Testis (tissue), 3 donors: Measurements from ENCODE around the gene CACNA1C. TPM values are rescaled to one million over a fixed set of nuclear protein-coding genes. Genes with fewer than 3 reads are reported as not detected.

Experiments
- DNase-seq: peaks from one replicate; pipeline ENCODE4 v3.0.0-alpha.2; 2019
- H3K27ac ChIP-seq, 2 donors: fragments of 200-600 bp; sonication (generic); one replicate each; pipeline ENCODE4 v1.5.1; 2019
- H3K27me3 ChIP-seq: fragments of 200-600 bp; sonication (generic); one replicate; pipeline ENCODE4 v1.5.1; 2019
- H3K36me3 ChIP-seq: fragments of 200-600 bp; sonication (generic); one replicate; pipeline ENCODE4 v1.5.1; 2017; ENCODE audit warnings: low read depth; ENCODE audit errors: missing control alignments
- H3K4me1 ChIP-seq: fragments of 200-600 bp; sonication (generic); one replicate; pipeline ENCODE4 v1.5.1; 2019
- H3K4me3 ChIP-seq, 2 donors: fragments of 200-600 bp; sonication (generic); one replicate each; pipeline ENCODE4 v1.5.1; 2017 to 2019
- H3K9me3 ChIP-seq: fragments of 200-600 bp; sonication (generic); one replicate; pipeline ENCODE4 v1.5.1; 2017
- CTCF ChIP-seq, 3 experiments: fragments of 450-650 bp in 2 of 3; fragments of 200-600 bp in 1 of 3; sonication (generic) in 1 of 3; IDR thresholded peaks; one replicate each; pipeline ENCODE4 v1.5.1; 2016 to 2019; ENCODE audit warnings: antibody characterized with exemption in 3 of 3, mild to moderate bottlenecking in 2 of 3, moderate library complexity in 1 of 3
- POLR2A ChIP-seq: fragments of 450-650 bp; IDR thresholded peaks from one replicate; pipeline ENCODE4 v1.6.1; 2017; ENCODE audit warnings: antibody characterized with exemption, mild to moderate bottlenecking, moderate library complexity
- WGBS, 2 donors: methylation state at CpG; one replicate each; pipeline ENCODE4 v1.1.5; 2018; 5-methylcytosine and 5-hydroxymethylcytosine counted together
- intact Hi-C: fragments of 100-400 bp; cut with DNase I; formaldehyde crosslinking; loops from one replicate; pipeline ENCODE4 v1.15.1; 2023; ENCODE audit warnings: low total_unique reads
- polyA plus RNA-seq: library from polyadenylated mRNA; stranded (reverse); fragments of 350-450 nt; fragmentation: Illumina TruSeq; extraction: RNeasy Lipid Tissue Mini Kit (QIAGEN cat#74804); gene quantifications from one replicate; pipeline ENCODE4 v1.2.3, GENCODE V29; 2014; ENCODE audit warnings: low read depth, low replicate concordance; ENCODE audit not compliant: insufficient read depth
- total RNA-seq, 2 donors: library from RNA; depleted of rRNA; stranded (reverse); fragments of >200 nt; gene quantifications; one replicate each; pipeline ENCODE4 v1.2.3, GENCODE V29; 2016

CACNA1C gene
- total and polyA plus RNA-seq, 3 donors from 2014 or later: 20.3 to 36.8 (median 32.0) TPM

DNA sequence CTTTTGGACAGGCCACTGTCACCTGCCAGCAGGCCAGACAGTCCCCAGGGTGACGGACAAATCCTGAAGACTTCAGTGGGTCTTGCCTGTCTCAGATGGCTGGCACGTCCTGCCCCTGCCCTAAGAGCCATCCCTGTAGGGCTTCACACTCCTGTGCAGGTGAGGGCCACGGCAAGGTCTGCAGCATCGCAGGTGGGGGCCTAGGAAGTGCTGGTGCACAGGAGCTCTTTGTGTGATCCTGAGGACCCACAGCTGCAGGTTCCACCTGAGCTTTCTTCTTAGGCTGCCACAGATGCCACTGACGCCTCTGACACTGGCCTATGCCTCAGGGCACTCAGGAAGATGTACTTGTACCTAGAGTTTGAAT is 633.5 kb downstream of the CACNA1C start:
- Histone ChIP-seq H3K4me3 (no peak overlapping the region), H3K27me3 (no peaks in the 10 kb centered on the region), H3K4me1 (no peaks in the 10 kb centered on the region), H3K9me3 (no peaks in the 10 kb centered on the region), H3K36me3 (no peaks in the 10 kb centered on the region), H3K27ac (no peak overlapping the region)
- intact Hi-C loops: no loop called here
- no peak for TF ChIP-seq CTCF (IDR thresholded peaks at IDR 0.05)
- TF ChIP-seq POLR2A: no peak
- no peak for DNase-seq
- WGBS, 2 donors: 95 to 100% methylated on average over 1 to 5 of the region's 5 CpGs

DNA sequence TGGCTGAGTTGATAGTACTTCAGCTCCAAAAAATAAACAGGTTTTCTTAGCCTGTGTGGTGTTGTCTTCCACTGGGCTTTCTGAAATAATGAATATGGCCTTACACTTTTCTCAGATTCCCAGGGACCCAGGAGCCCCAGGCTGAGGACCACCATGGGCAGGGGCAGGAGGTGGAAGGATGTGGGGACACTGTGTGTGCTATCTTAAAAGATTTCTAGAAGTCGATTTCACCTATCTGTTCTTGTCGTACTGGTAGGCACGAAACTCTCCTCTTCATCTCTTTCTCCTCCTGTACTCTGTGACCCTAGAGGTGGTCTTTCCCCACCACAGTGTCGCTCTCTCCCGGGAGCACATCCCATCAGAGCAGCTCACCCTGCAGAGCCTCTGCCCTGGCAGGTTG is 634.3 kb downstream of the CACNA1C start:
- no peak for DNase-seq

GRCh38 chr12:2687726-2688125 is 634.9 kb downstream of the CACNA1C start:
- Histone ChIP-seq H3K9me3 (no peaks in the 10 kb centered on the region), H3K27ac (no peak overlapping the region), H3K27me3 (no peaks in the 10 kb centered on the region), H3K4me3 (no peak overlapping the region), H3K4me1 (no peaks in the 10 kb centered on the region), H3K36me3 (no peaks in the 10 kb centered on the region)
- WGBS, 2 donors: 91 to 93% methylated on average over 5 to 7 of the region's 7 CpGs
- TF ChIP-seq CTCF (IDR thresholded peaks at IDR 0.05) (no peak), POLR2A (no peak)
- intact Hi-C loops: no loop called here
- DNase-seq: no peak

More for the DNA sequence above, 634.3 kb downstream of the CACNA1C start:
- H3K9me3 ChIP-seq: no peaks in the 10 kb centered on the region
- H3K36me3 ChIP-seq: no peaks in the 10 kb centered on the region
- no peak overlapping the region for H3K4me3 ChIP-seq
- WGBS, 2 donors: 93 to 95% methylated on average over 5 of the region's 5 CpGs
- H3K27ac ChIP-seq: no peak overlapping the region
- no peak for TF ChIP-seq POLR2A
- TF ChIP-seq CTCF (IDR thresholded peaks at IDR 0.05): no peak
- no peaks in the 10 kb centered on the region for H3K4me1 ChIP-seq
- no peaks in the 10 kb centered on the region for H3K27me3 ChIP-seq
- intact Hi-C loops: no loop called here

GRCh38 chr12:2688381-2688931 is 635.7 kb downstream of the CACNA1C start:
- TF ChIP-seq CTCF (IDR thresholded peaks at IDR 0.05) (no peak), POLR2A (no peak)
- H3K9me3 ChIP-seq: no peaks in the 10 kb centered on the region
- no peaks in the 10 kb centered on the region for H3K36me3 ChIP-seq
- WGBS, 2 donors: 95 to 97% methylated on average over 3 to 20 of the region's 20 CpGs
- intact Hi-C loops: no loop called here
- H3K4me3 ChIP-seq: no peak overlapping the region
- DNase-seq: no peak
- H3K27me3 ChIP-seq: no peaks in the 10 kb centered on the region
- no peaks in the 10 kb centered on the region for H3K4me1 ChIP-seq
- no peak overlapping the region for H3K27ac ChIP-seq

- no peak for DNase-seq
- Histone ChIP-seq H3K9me3 (no peaks in the 10 kb centered on the region), H3K36me3 (no peaks in the 10 kb centered on the region), H3K27ac (no peak overlapping the region), H3K4me3 (no peak overlapping the region), H3K4me1 (no peaks in the 10 kb centered on the region), H3K27me3 (no peaks in the 10 kb centered on the region)
- intact Hi-C loops: no loop called here
- 83 to 98% methylated on average over 3 to 9 of the region's 9 CpGs for WGBS, 2 donors
- TF ChIP-seq POLR2A: no peak
- TF ChIP-seq CTCF (IDR thresholded peaks at IDR 0.05): no peak
Measured at GRCh38 chr12:2689393-2689792, 636.6 kb downstream of the CACNA1C start.
